Trophoblast cell (in vitro differentiated cells and primary cell): ENCODE data around the gene TWF2.

Experiments
- DNase-seq, 2 donors: peaks; one replicate each; pipeline ENCODE4 v3.0.0-alpha.2; 2016
- H2AFZ ChIP-seq: 2 replicates; pipeline ENCODE4 v1.6.1; 2013; ENCODE audit warnings: low read length, moderate library complexity, mild to moderate bottlenecking; ENCODE audit not compliant: insufficient read depth, poor library complexity
- H2AK5ac ChIP-seq: 2 replicates; pipeline ENCODE4 v1.6.1; 2013; ENCODE audit warnings: mild to moderate bottlenecking, low read length
- H2BK120ac ChIP-seq: 2 replicates; pipeline ENCODE4 v1.6.1; 2013; ENCODE audit warnings: low read length, mild to moderate bottlenecking, moderate library complexity; ENCODE audit not compliant: insufficient read depth, poor library complexity
- H2BK12ac ChIP-seq: 2 replicates; pipeline ENCODE4 v1.6.1; 2013; ENCODE audit warnings: mild to moderate bottlenecking, low read length, moderate library complexity
- H2BK5ac ChIP-seq: 2 replicates; pipeline ENCODE4 v1.6.1; 2013; ENCODE audit warnings: low read length, low read depth, moderate library complexity, mild to moderate bottlenecking; ENCODE audit not compliant: poor library complexity
- H3K14ac ChIP-seq: 2 replicates; pipeline ENCODE4 v1.6.1; 2013; ENCODE audit warnings: mild to moderate bottlenecking, low read length
- H3K18ac ChIP-seq: 2 replicates; pipeline ENCODE4 v1.6.1; 2013; ENCODE audit warnings: mild to moderate bottlenecking, low read length
- H3K23ac ChIP-seq: 2 replicates; pipeline ENCODE4 v1.6.1; 2013; ENCODE audit warnings: low read length
- H3K27ac ChIP-seq: 2 replicates; pipeline ENCODE4 v1.5.1; 2013; ENCODE audit warnings: low read depth, mild to moderate bottlenecking, inconsistent platforms, low read length, moderate library complexity
- H3K27me3 ChIP-seq: 2 replicates; pipeline ENCODE4 v1.6.1; 2013; ENCODE audit warnings: inconsistent platforms, mild to moderate bottlenecking, low read length, moderate library complexity; ENCODE audit not compliant: insufficient read depth
- H3K36me3 ChIP-seq, 2 experiments: 1 replicate in 1 of 2; 2 replicates in 1 of 2; pipeline ENCODE4 v1.6.1; 2013; ENCODE audit warnings: low read length in 2 of 2, mild to moderate bottlenecking in 2 of 2, moderate library complexity in 1 of 2; ENCODE audit not compliant: insufficient read depth in 2 of 2, control insufficient read depth in 1 of 2
- H3K4ac ChIP-seq: 2 replicates; pipeline ENCODE4 v1.6.1; 2013; ENCODE audit warnings: low read depth, mild to moderate bottlenecking, low read length, moderate library complexity
- H3K4me1 ChIP-seq, 2 experiments: 1 replicate in 1 of 2; 2 replicates in 1 of 2; pipeline ENCODE4 v1.6.1; 2013; ENCODE audit warnings: low read length in 2 of 2, mild to moderate bottlenecking in 2 of 2, moderate library complexity in 1 of 2; ENCODE audit not compliant: insufficient read depth in 2 of 2, control insufficient read depth in 1 of 2
- H3K4me2 ChIP-seq: 2 replicates; pipeline ENCODE4 v1.6.1; 2013; ENCODE audit warnings: inconsistent platforms, mild to moderate bottlenecking, low read length, moderate library complexity
- H3K4me3 ChIP-seq: 2 replicates; pipeline ENCODE4 v1.5.1; 2013; ENCODE audit warnings: mild to moderate bottlenecking, low read depth, low read length, inconsistent platforms
- H3K79me1 ChIP-seq: one replicate; pipeline ENCODE4 v1.6.1; 2013; ENCODE audit warnings: low read length
- H3K79me2 ChIP-seq: 2 replicates; pipeline ENCODE4 v1.6.1; 2013; ENCODE audit warnings: low read length, mild to moderate bottlenecking; ENCODE audit not compliant: control insufficient read depth, insufficient read depth, poor library complexity
- H3K9ac ChIP-seq: 2 replicates; pipeline ENCODE4 v1.6.1; 2013; ENCODE audit warnings: mild to moderate bottlenecking, low read length
- H3K9me3 ChIP-seq: 2 replicates; pipeline ENCODE4 v1.6.1; 2013; ENCODE audit warnings: low read depth, mild to moderate bottlenecking, control low read depth, inconsistent platforms, low read length; ENCODE audit not compliant: insufficient read depth
- H4K12ac ChIP-seq: 2 replicates; pipeline ENCODE4 v1.6.1; 2013; ENCODE audit warnings: low read depth, mild to moderate bottlenecking, low read length, moderate library complexity
- H4K8ac ChIP-seq: 2 replicates; pipeline ENCODE4 v1.6.1; 2013; ENCODE audit warnings: low read depth, mild to moderate bottlenecking, low read length, moderate library complexity
- H4K91ac ChIP-seq: one replicate; pipeline ENCODE4 v1.6.1; 2013; ENCODE audit warnings: low read depth, mild to moderate bottlenecking, low read length, moderate library complexity
- WGBS: extraction: QIAGEN DNeasy Blood & Tissue Kit; methylation state at CpG from one replicate; pipeline ENCODE4 v1.1.7; 2013; ENCODE audit warnings: missing lambda C conversion rate; ENCODE audit not compliant: insufficient read length, insufficient coverage; ENCODE audit errors: extremely low coverage; 5-methylcytosine and 5-hydroxymethylcytosine counted together

The TWF2 gene

GRCh38 chr3:52208556-52208955 is 30.4 kb downstream of the TWF2 start:
- DNase-seq = no peak
- H2BK120ac ChIP-seq = no peak overlapping the region
- H3K79me1 ChIP-seq = no peaks in the 10 kb centered on the region
- H3K4me3 ChIP-seq = no peak overlapping the region
- no peak overlapping the region for H3K14ac ChIP-seq
- no peak overlapping the region for H3K27ac ChIP-seq
- no peak overlapping the region for H2BK5ac ChIP-seq
- H3K9me3 ChIP-seq = peaks cover 2% of the 10 kb centered on the region
- no peaks in the 10 kb centered on the region for H3K27me3 ChIP-seq
- H4K12ac ChIP-seq = no peak overlapping the region
- H3K4ac ChIP-seq = no peak overlapping the region
- peaks cover 57 to 82% of the 10 kb centered on the region in 2 experiments for H3K36me3 ChIP-seq
- H3K79me2 ChIP-seq = no peaks in the 10 kb centered on the region
- no peak overlapping the region for H3K23ac ChIP-seq
- H4K8ac ChIP-seq = no peak overlapping the region
- H2BK12ac ChIP-seq = no peak overlapping the region
- no peak overlapping the region for H2AK5ac ChIP-seq
- H4K91ac ChIP-seq = no peak overlapping the region
- no peaks in the 10 kb centered on the region for H3K4me1 ChIP-seq
- WGBS = no CpG with 5 or more reads among the region's 4 CpGs
- no peak overlapping the region for H3K4me2 ChIP-seq
- H3K9ac ChIP-seq = no peak overlapping the region
- no peak overlapping the region for H3K18ac ChIP-seq
- H2AFZ ChIP-seq = no peak overlapping the region

GRCh38 chr3:52205727-52206372 is 33.1 kb downstream of the TWF2 start:
- H4K8ac ChIP-seq = no peak overlapping the region
- no peak overlapping the region for H3K18ac ChIP-seq
- peaks cover 2% of the 10 kb centered on the region for H3K9me3 ChIP-seq
- WGBS = no CpG with 5 or more reads among the region's 6 CpGs
- no peaks in the 10 kb centered on the region for H3K27me3 ChIP-seq
- H3K4me3 ChIP-seq = no peak overlapping the region
- no peak overlapping the region for H2AFZ ChIP-seq
- H2BK120ac ChIP-seq = no peak overlapping the region
- no peak overlapping the region for H3K23ac ChIP-seq
- no peak overlapping the region for H3K14ac ChIP-seq
- no peaks in the 10 kb centered on the region for H3K4me1 ChIP-seq
- H3K79me1 ChIP-seq = no peaks in the 10 kb centered on the region
- no peak overlapping the region for H4K91ac ChIP-seq
- H3K4me2 ChIP-seq = no peak overlapping the region
- H3K4ac ChIP-seq = no peak overlapping the region
- no peak overlapping the region for H2AK5ac ChIP-seq
- H4K12ac ChIP-seq = no peak overlapping the region
- H2BK5ac ChIP-seq = no peak overlapping the region
- H2BK12ac ChIP-seq = no peak overlapping the region
- no peak for DNase-seq
- H3K27ac ChIP-seq = no peak overlapping the region
- no peaks in the 10 kb centered on the region for H3K79me2 ChIP-seq
- no peak overlapping the region for H3K9ac ChIP-seq
- peaks cover 46 to 74% of the 10 kb centered on the region in 2 experiments for H3K36me3 ChIP-seq

GRCh38 chr3:52204337-52205073 is 34.5 kb downstream of the TWF2 start:
- WGBS = no CpG with 5 or more reads among the region's 10 CpGs
- no peak overlapping the region for H2BK12ac ChIP-seq
- no peaks in the 10 kb centered on the region for H3K79me2 ChIP-seq
- H3K27ac ChIP-seq = no peak overlapping the region
- no peak overlapping the region for H3K4ac ChIP-seq
- DNase-seq = no peak
- H4K12ac ChIP-seq = no peak overlapping the region
- no peak overlapping the region for H4K91ac ChIP-seq
- no peak overlapping the region for H2AFZ ChIP-seq
- H3K14ac ChIP-seq = no peak overlapping the region
- no peaks in the 10 kb centered on the region for H3K27me3 ChIP-seq
- H2BK120ac ChIP-seq = no peak overlapping the region
- no peak overlapping the region for H3K4me2 ChIP-seq
- no peak overlapping the region for H3K23ac ChIP-seq
- H4K8ac ChIP-seq = no peak overlapping the region
- H3K18ac ChIP-seq = no peak overlapping the region
- no peaks in the 10 kb centered on the region for H3K79me1 ChIP-seq
- H2BK5ac ChIP-seq = no peak overlapping the region
- H2AK5ac ChIP-seq = no peak overlapping the region
- H3K4me3 ChIP-seq = no peak overlapping the region
- H3K9ac ChIP-seq = no peak overlapping the region
- H3K9me3 ChIP-seq = peaks cover 2% of the 10 kb centered on the region
- peaks cover 0 to 2% of the 10 kb centered on the region in 2 experiments for H3K4me1 ChIP-seq
- H3K36me3 ChIP-seq = peaks cover 38 to 62% of the 10 kb centered on the region in 2 experiments

GRCh38 chr3:52203701-52204100 is 35.3 kb downstream of the TWF2 start:
- Histone ChIP-seq H3K4ac (no peak overlapping the region), H4K12ac (no peak overlapping the region), H2BK120ac (no peak overlapping the region), H3K79me2 (no peaks in the 10 kb centered on the region), H2AFZ (no peak overlapping the region), H3K9ac (no peak overlapping the region), H2BK5ac (no peak overlapping the region), H3K27ac (no peak overlapping the region), H4K91ac (no peak overlapping the region), H3K79me1 (no peaks in the 10 kb centered on the region), H2AK5ac (no peak overlapping the region), H3K27me3 (no peaks in the 10 kb centered on the region), H3K4me1 (peaks cover 7% of the 10 kb centered on the region in 2 experiments), H3K4me2 (no peak overlapping the region), H4K8ac (no peak overlapping the region), H3K4me3 (no peak overlapping the region), H3K14ac (no peak overlapping the region), H3K23ac (no peak overlapping the region), H2BK12ac (no peak overlapping the region), H3K9me3 (peaks cover 2% of the 10 kb centered on the region), H3K36me3 (peaks cover 42 to 62% of the 10 kb centered on the region in 2 experiments), H3K18ac (no peak overlapping the region)
- no peak for DNase-seq
- WGBS = no CpG with 5 or more reads among the region's 1 CpG
